OCI-LY7 (cell line): ENCODE data around the gene CCDC182.

ENCODE experiments used
- CTCF ChIP-seq: fragments of 200-600 bp; sonication (generic); conservative IDR thresholded peaks from 2 replicates; pipeline ENCODE4 v1.5.1; 2014; ENCODE audit warnings: mild to moderate bottlenecking, antibody characterized with exemption, low read length, moderate library complexity, mixed read lengths
- EZH2phosphoT487 ChIP-seq: fragments of 200-600 bp; sonication (generic); IDR thresholded peaks from 2 replicates; pipeline ENCODE4 v1.6.1; 2018; ENCODE audit warnings: low read depth, borderline replicate concordance, mild to moderate bottlenecking, mixed run types, antibody characterized with exemption, low read length, moderate library complexity, mixed read lengths

DNA sequence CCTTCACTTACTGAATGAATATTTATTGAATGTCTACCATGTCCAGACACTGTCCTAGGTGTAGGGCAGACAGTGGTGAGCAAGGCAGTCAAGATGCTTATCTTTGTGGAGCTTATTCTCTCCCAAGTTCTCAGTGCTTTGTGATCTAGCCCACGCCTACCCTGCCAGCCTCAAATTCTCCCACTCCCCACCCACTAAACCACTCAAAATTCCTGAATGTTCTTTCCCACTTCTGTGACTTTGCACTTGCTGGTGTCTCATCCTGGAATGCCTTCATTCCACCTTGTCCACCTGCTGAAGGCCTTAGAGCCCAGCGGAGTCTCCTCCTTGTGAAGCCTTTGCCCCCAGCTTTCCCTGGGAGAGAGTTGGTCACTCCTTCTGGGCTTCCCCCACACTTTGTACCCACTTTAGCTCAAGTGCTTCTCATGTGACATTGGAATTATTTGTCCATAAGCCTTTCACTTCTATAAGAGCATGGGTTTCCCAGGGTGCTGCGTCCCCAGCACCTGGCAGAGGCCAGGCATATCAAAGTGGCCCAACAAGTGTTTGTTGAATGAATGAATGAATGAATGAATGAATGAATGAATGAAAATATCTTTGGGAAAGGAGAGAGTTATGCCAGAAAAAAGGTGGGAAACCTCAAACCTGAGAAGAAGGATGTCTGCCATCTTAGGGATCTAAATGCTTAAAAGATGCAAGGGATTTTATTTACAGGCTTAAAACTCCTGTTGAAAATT is 23.0 kb downstream of the CCDC182 start:
- TF ChIP-seq CTCF (no peak), EZH2phosphoT487 (no peak)
